Measurements from ENCODE around the gene PSMB4.

GRCh38 chr1:151352021-151352718 lies 47.2 kb upstream of the PSMB4 start:
- TF ChIP-seq CTCF (IDR thresholded peaks at IDR 0.05) (no peak), ZFX (IDR thresholded peaks at IDR 0.05; ENCODE audit: borderline replicate concordance) (no peak)
